GM19193 (cell line): Measurements from ENCODE around the gene ZFAND3.

ENCODE experiments used
- POLR2A ChIP-seq: IDR thresholded peaks from 4 replicates; pipeline ENCODE4 v1.6.1; 2011; ENCODE audit not compliant: insufficient read depth, insufficient read length; ENCODE audit errors: extremely low read depth

ZFAND3 gene

GRCh38 chr6:38025451-38025850, 205.9 kb downstream of the ZFAND3 start:
- TF ChIP-seq POLR2A = no peak

DNA sequence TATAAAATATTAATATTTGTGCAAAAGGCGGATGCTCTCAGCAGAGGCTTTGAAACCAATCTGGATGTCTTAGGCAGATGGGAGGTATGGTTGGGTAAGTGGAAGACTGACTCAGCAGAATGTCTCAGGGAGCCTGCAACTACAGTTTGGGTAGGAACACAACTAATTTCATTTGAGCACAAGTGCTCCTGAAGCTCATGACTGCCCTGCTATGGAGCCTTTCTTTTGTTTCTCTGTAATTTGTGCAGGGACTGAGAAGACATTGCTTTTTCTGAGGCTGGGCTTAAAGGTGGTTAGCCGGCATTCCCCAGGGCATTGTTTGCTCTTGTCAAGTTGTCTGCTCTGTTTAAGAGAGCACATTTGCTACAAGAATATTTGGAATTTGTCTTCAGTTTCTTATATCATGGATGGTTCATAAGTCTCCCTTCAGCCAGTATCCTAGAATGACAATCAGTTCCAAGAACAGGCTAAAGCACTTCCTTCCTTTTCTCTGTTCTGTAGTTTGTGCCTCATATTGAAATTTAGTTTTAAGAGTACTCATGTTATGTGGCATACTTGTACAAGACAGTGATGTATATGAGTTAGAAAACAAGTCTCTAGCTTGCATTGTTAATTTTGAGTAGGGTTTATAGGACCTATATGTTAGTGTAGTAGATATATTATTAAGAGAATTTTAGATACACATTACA, 208.3 kb downstream of the ZFAND3 start:
- no peak for TF ChIP-seq POLR2A

DNA sequence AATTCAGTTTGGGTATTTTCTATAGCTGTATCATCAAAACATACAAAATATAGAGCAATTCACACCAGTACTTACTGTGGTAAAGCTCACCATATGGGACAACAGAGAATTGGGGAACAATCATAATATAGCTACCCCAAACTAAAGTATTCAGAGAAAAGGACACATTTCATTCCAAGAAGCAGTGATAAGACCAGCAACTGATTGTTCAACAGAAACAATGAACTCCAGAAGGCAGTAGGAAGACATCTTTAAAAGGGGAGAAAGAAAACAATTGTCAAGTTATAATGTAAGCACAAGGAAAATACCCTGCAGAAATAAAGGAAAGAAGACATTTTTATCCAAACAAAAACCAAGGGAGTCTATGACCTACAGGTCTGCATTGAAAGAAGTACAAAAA, 210.9 kb downstream of the ZFAND3 start:
- no peak for TF ChIP-seq POLR2A

DNA sequence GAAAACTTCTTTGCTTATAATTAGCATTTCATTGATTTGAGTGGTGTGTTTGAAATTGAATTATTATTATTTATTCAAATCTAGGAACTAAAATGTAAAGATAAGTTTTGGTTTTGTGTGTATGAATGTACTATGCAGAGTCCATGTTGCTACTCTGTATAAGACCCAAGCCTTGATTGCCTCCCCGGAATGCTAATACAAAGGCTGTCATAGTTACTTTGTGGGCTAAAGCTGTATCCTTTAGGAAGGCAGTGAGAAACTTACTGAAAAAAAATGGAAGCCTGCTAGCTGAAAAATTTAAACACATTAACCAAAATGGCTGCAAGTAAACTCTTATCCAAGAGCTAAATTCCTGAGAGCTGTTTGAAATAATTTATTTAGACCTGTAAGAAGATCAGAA, 213.3 kb downstream of the ZFAND3 start:
- TF ChIP-seq POLR2A = no peak

DNA sequence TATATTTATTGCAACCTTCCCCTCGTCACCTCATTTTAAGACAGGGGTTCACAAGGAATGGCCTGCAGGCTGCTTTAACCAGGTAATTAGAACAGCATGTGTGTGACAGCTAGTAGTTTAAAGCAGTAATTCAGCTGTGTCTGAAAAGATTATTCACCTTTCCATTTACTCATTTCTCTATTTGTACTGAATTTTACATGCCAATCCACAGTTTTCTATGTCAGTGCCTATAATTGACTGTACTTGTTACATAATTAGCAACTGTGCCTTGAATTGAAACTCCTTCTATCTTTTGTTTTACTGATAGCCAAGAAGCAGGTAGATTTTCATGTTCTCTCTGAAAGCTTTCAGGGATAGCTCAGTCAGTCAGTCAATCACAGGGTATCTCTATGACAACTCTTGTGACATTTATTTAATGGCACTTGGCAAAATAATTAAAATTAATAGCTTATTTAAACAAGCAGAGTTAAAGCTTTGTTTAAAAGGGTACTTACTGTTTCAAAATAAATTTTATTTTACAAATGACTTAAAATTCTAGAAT, 214.0 kb downstream of the ZFAND3 start:
- no peak for TF ChIP-seq POLR2A

- TF ChIP-seq POLR2A = no peak
Measured at GRCh38 chr6:38034274-38034914, 214.9 kb downstream of the ZFAND3 start.

- no peak for TF ChIP-seq POLR2A
Measured at GRCh38 chr6:38035478-38035877, 216.0 kb downstream of the ZFAND3 start.

- TF ChIP-seq POLR2A = no peak
Measured at GRCh38 chr6:38039502-38039901, 220.0 kb downstream of the ZFAND3 start.

GRCh38 chr6:38040254-38040653, 220.7 kb downstream of the ZFAND3 start:
- TF ChIP-seq POLR2A = no peak

- no peak for TF ChIP-seq POLR2A
Measured at GRCh38 chr6:38043259-38043753, 223.8 kb downstream of the ZFAND3 start.

DNA sequence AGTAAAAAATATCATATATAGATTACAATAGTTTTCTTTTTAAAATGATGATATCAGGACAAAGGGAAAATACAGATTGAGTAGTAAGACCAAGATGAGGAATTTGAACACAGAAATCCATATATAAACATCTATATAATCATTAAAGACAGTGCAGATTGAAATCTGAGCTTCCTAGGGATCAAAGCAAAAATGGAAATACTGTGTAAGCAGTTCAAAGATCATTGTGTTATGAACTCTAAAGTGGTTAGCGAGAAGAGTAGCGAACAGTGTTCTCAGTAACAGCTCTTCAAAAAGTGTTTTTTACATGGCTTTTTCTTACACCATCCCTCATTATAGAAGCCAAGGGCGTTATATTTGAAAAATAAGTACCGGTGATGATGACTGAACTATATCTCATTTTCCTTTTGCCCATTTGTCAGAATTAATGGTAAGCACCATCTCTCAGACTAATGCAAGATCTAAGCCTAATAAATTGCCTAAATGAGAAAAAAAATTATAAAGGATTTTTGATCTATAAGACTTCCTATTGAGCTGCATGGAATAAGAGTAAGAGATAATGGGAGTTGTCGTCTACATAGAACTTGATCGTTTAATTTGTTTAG, 226.3 kb downstream of the ZFAND3 start:
- no peak for TF ChIP-seq POLR2A

DNA sequence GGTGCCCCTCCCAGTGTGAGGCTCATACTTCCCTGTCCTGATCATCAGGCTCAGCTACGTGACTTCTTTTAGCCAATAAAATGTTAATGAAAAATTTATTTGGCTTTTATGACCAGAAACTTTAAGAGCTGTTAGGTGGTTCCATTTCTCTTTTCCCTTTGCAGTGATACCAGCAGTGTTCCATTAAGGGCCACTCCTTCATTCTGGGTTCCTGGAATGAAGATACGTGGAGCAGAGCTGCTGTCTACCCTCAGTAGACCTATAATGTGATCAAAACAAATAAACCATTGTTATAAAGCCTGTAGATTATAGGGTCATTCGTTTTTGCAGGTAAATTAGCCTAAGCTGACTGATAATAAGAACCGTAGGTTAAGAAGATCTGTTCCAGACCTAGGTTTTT, 228.0 kb downstream of the ZFAND3 start:
- no peak for TF ChIP-seq POLR2A

GRCh38 chr6:38051819-38052434, 232.4 kb downstream of the ZFAND3 start:
- no peak for TF ChIP-seq POLR2A

DNA sequence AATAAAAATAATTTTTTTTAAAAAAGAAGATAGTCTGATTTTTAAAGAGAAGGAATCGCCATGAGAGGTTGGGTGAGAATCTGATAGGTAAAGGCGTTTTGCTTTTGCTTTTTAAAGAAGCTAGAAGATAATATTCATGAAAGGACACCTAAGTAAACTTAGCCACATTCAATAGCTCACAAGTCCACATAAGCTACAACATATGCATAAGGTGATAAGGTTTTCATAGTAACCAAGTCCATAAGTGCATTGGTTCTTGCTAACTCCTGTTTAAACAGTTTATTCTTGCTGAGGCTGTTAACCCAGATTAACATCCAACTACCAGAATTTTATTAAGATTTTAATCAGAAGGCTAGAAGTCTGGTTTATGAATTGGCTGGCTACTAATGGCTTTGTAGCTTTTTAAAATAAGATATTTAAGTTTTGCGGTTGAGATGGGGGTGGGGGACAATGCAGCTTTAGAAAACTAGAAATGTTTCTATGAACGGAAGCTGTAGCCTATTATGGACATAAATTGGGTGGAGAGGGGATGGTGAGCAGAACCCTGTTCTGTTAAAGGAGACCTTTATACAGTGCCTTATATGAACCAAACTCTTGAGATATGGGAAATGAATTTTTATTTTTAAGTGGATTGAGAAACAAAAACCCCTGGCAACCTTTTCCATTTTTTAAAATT, 235.1 kb downstream of the ZFAND3 start:
- TF ChIP-seq POLR2A = no peak

DNA sequence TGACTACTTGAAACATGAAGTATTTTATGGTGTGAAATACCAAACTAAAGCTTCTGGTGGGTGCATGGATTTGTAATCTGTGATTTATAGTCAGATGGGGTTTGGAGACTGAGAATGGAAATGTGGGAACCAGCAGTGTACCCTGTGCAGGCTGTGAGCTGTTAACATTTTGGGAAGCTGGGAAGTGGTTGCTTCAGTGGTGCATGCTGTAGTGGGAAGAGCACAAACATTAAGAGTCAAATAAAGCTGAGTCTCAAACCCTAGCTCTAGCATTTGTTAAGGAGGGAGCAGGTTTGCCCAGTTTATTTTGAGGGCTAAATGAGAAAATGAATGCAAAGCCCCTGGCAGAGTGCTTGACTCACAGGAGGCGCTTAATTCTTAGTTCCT, 235.7 kb downstream of the ZFAND3 start:
- no peak for TF ChIP-seq POLR2A
